ENCODE results near the gene FLT3. TPM values are rescaled to one million over a fixed set of nuclear protein-coding genes. Genes with fewer than 3 reads are reported as not detected.
"Not testable (repeated sequence)": the region's sequence is repeated elsewhere in the genome, so short reads cannot be mapped to it uniquely, and the experiment has no call there.

Gene FLT3
- total RNA-seq, 4 donors from 2014 or later = 0.47 to 1.2 (median 1.2) TPM

- Histone ChIP-seq H3K9me3 (no peaks in the 10 kb centered on the region), H3K27me3 (peaks cover 6% of the 10 kb centered on the region), H3K4me1 (no peaks in the 10 kb centered on the region), H3K36me3 (no peaks in the 10 kb centered on the region), H3K27ac (no peak overlapping the region), H3K4me3 (no peak overlapping the region)
- TF ChIP-seq POLR2AphosphoS5 (IDR thresholded peaks at IDR 0.05) (no peak), EP300 (IDR thresholded peaks at IDR 0.05) (no peak), CTCF (IDR thresholded peaks at IDR 0.05) (no peak), POLR2A (IDR thresholded peaks at IDR 0.05) (no peak)
- DNase-seq (ENCODE audit: low spot score in 2 of 2) = no peak
- 45% methylated on average over 2 of the region's 2 CpGs for WGBS
These were observed 63.0 kb downstream of the FLT3 start for GRCh38 chr13:28037399-28037798.

GRCh38 chr13:28035146-28035782 is 65.1 kb downstream of the FLT3 start:
- TF ChIP-seq CTCF (IDR thresholded peaks at IDR 0.05) (no peak), EP300 (IDR thresholded peaks at IDR 0.05) (no peak)
- peaks cover 6% of the 10 kb centered on the region for H3K27me3 ChIP-seq
- H3K4me1 ChIP-seq = no peaks in the 10 kb centered on the region
- WGBS = 57% methylated on average over 6 of the region's 6 CpGs
- DNase-seq (ENCODE audit: low spot score in 2 of 2) = no peak
- no peaks in the 10 kb centered on the region for H3K9me3 ChIP-seq
- no peak overlapping the region for H3K4me3 ChIP-seq
- H3K36me3 ChIP-seq = no peaks in the 10 kb centered on the region
- H3K27ac ChIP-seq = no peak overlapping the region

GRCh38 chr13:28033894-28034655 is 66.3 kb downstream of the FLT3 start:
- 85% methylated on average over 8 of the region's 8 CpGs for WGBS
- Histone ChIP-seq H3K9me3 (no peaks in the 10 kb centered on the region), H3K4me1 (no peaks in the 10 kb centered on the region), H3K27ac (no peak overlapping the region), H3K4me3 (no peak overlapping the region), H3K36me3 (no peaks in the 10 kb centered on the region), H3K27me3 (peaks cover 6% of the 10 kb centered on the region)
- TF ChIP-seq POLR2A (IDR thresholded peaks at IDR 0.05) = no peak
- TF ChIP-seq EP300 (IDR thresholded peaks at IDR 0.05) = no peak
- no peak for TF ChIP-seq POLR2AphosphoS5 (IDR thresholded peaks at IDR 0.05)
- TF ChIP-seq CTCF (IDR thresholded peaks at IDR 0.05) = no peak
- no peak for DNase-seq (ENCODE audit: low spot score in 2 of 2)

- WGBS = 90% methylated on average over 1 of the region's 1 CpG
- H3K27me3 ChIP-seq; DNase-seq (ENCODE audit: low spot score in 2 of 2); H3K4me3 ChIP-seq; H3K27ac ChIP-seq; H3K36me3 ChIP-seq; H3K4me1 ChIP-seq; H3K9me3 ChIP-seq: not testable (repeated sequence)
These were observed 67.9 kb downstream of the FLT3 start for GRCh38 chr13:28032438-28032837.

- TF ChIP-seq POLR2AphosphoS5 (IDR thresholded peaks at IDR 0.05) (no peak), CTCF (IDR thresholded peaks at IDR 0.05) (no peak), EP300 (IDR thresholded peaks at IDR 0.05) (no peak), POLR2A (IDR thresholded peaks at IDR 0.05) (no peak)
- Histone ChIP-seq H3K4me3 (no peak overlapping the region), H3K27ac (no peak overlapping the region), H3K4me1 (no peaks in the 10 kb centered on the region), H3K27me3 (peaks cover 2% of the 10 kb centered on the region), H3K36me3 (no peaks in the 10 kb centered on the region), H3K9me3 (no peaks in the 10 kb centered on the region)
- WGBS = 85% methylated on average over 5 of the region's 5 CpGs
- no peak for DNase-seq (ENCODE audit: low spot score in 2 of 2)
These were observed 68.5 kb downstream of the FLT3 start for GRCh38 chr13:28031896-28032288.
